ENCODE results near the gene PSORS1C2.
"Not testable (repeated sequence)": the region's sequence is repeated elsewhere in the genome, so short reads cannot be mapped to it uniquely, and the experiment has no call there.

PSORS1C2 gene

GRCh38 chr6:31170987-31171671 lies 32.3 kb upstream of the PSORS1C2 start:
- no peaks in the 10 kb centered on the region for H3K4me1 ChIP-seq (ENCODE audit: insufficient read depth, poor library complexity, severe bottlenecking)
- DNase-seq (ENCODE audit: low spot score): no peak
- no peak for ATAC-seq (ENCODE audit: low read depth)
- H3K9me3 ChIP-seq (ENCODE audit: severe bottlenecking): no peaks in the 10 kb centered on the region
- H3K4me3 ChIP-seq (ENCODE audit: severe bottlenecking): no peak overlapping the region
- H3K36me3 ChIP-seq (ENCODE audit: low read depth): no peaks in the 10 kb centered on the region
- TF ChIP-seq CTCF (IDR thresholded peaks at IDR 0.05; ENCODE audit: poor library complexity, severe bottlenecking): no peak
- no peak overlapping the region for H3K27ac ChIP-seq (ENCODE audit: poor library complexity, severe bottlenecking)
- H3K27me3 ChIP-seq (ENCODE audit: insufficient read depth, poor library complexity, severe bottlenecking): no peaks in the 10 kb centered on the region

DNA sequence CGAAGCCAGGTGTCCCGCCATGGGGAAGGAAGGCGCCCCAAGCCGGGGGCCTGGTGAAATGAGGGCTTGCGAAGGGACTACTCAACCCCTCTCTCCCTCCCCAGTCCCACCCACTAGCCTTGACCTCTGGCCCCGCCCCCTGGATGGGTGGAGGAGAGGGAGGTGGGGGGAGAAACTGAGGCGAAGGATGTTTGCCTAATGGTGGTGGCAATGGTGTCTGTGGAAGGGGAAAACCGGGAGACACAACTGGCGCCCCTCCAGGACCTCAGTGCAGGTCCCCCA lies 31.7 kb upstream of the PSORS1C2 start, which contains the start of gene POU5F1:
Gene POU5F1 (minus strand): TSS at position 83 of the 282 bp plus-strand sequence. CDS start 62 bp downstream, at position 21.
- H3K36me3 ChIP-seq (ENCODE audit: low read depth): no peaks in the 10 kb centered on the region
- no peak for DNase-seq (ENCODE audit: low spot score)
- ATAC-seq (ENCODE audit: low read depth): no peak
- H3K4me3 ChIP-seq (ENCODE audit: severe bottlenecking): no peak within 1 kb of the TSS
- H3K4me1 ChIP-seq (ENCODE audit: insufficient read depth, poor library complexity, severe bottlenecking): no peaks in the 10 kb centered on the region
- H3K27ac ChIP-seq (ENCODE audit: poor library complexity, severe bottlenecking): no peak within 1 kb of the TSS
- H3K27me3 ChIP-seq (ENCODE audit: insufficient read depth, poor library complexity, severe bottlenecking): no peaks in the 10 kb centered on the region
- H3K9me3 ChIP-seq (ENCODE audit: severe bottlenecking): no peaks in the 10 kb centered on the region
- TF ChIP-seq CTCF (IDR thresholded peaks at IDR 0.05; ENCODE audit: poor library complexity, severe bottlenecking): no peak

DNA sequence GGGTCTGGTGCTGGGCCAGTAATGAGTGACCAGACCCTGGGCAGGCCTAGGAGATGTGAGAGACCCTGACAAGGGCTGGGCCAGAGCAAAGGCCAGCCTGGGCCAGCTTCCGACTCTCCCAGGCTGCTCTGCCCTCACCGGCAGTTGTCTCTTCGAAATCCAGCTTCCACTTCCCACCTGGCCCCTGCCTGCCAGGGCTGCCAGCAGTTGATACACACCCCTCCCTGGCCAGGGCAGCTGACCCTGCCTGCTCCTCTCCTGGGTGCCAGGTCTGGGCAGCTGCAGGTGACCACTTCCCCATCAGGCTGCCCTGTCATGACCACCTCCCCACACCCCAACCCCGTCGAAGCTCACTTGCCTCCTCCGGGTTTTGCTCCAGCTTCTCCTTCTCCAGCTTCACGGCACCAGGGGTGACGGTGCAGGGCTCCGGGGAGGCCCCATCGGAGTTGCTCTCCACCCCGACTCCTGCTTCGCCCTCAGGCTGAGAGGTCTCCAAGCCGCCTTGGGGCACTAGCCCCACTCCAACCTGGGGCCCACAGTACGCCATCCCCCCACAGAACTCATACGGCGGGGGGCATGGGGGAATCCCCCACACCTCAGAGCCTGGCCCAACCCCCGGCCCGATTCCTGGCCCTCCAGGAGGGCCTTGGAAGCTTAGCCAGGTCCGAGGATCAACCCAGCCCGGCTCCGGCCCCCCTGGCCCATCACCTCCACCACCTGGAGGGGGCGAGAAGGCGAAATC lies 31.2 kb upstream of the PSORS1C2 start:
- H3K9me3 ChIP-seq (ENCODE audit: severe bottlenecking); H3K4me3 ChIP-seq (ENCODE audit: severe bottlenecking); H3K27ac ChIP-seq (ENCODE audit: poor library complexity, severe bottlenecking); H3K36me3 ChIP-seq (ENCODE audit: low read depth); ATAC-seq (ENCODE audit: low read depth); H3K4me1 ChIP-seq (ENCODE audit: insufficient read depth, poor library complexity, severe bottlenecking); H3K27me3 ChIP-seq (ENCODE audit: insufficient read depth, poor library complexity, severe bottlenecking); DNase-seq (ENCODE audit: low spot score): not testable (repeated sequence)

GRCh38 chr6:31169123-31169857 lies 30.4 kb upstream of the PSORS1C2 start:
- Histone ChIP-seq H3K4me1 (ENCODE audit: insufficient read depth, poor library complexity, severe bottlenecking) (no peaks in the 10 kb centered on the region), H3K27ac (ENCODE audit: poor library complexity, severe bottlenecking) (no peak overlapping the region), H3K4me3 (ENCODE audit: severe bottlenecking) (no peak overlapping the region), H3K27me3 (ENCODE audit: insufficient read depth, poor library complexity, severe bottlenecking) (no peaks in the 10 kb centered on the region), H3K36me3 (ENCODE audit: low read depth) (no peaks in the 10 kb centered on the region), H3K9me3 (ENCODE audit: severe bottlenecking) (no peaks in the 10 kb centered on the region)
- DNase-seq (ENCODE audit: low spot score) (no peak), ATAC-seq (ENCODE audit: low read depth) (0 out of 3 replicates have a peak, but pooled peaks have one; percentile 40)
- TF ChIP-seq CTCF (IDR thresholded peaks at IDR 0.05; ENCODE audit: poor library complexity, severe bottlenecking): no peak

GRCh38 chr6:31168606-31169005 lies 29.7 kb upstream of the PSORS1C2 start:
- no peak for DNase-seq (ENCODE audit: low spot score)
- Histone ChIP-seq H3K4me1 (ENCODE audit: insufficient read depth, poor library complexity, severe bottlenecking) (no peaks in the 10 kb centered on the region), H3K27me3 (ENCODE audit: insufficient read depth, poor library complexity, severe bottlenecking) (no peaks in the 10 kb centered on the region), H3K27ac (ENCODE audit: poor library complexity, severe bottlenecking) (no peak overlapping the region), H3K4me3 (ENCODE audit: severe bottlenecking) (no peak overlapping the region), H3K36me3 (ENCODE audit: low read depth) (no peaks in the 10 kb centered on the region), H3K9me3 (ENCODE audit: severe bottlenecking) (no peaks in the 10 kb centered on the region)
- no peak for TF ChIP-seq CTCF (IDR thresholded peaks at IDR 0.05; ENCODE audit: poor library complexity, severe bottlenecking)
- no peak for ATAC-seq (ENCODE audit: low read depth)

Data from RWPE2 (cell line).